Uterus (tissue), 4 donors: ENCODE results near the gene NIN. TPM values are rescaled to one million over a fixed set of nuclear protein-coding genes. Genes with fewer than 3 reads are reported as not detected.

ENCODE experiments used
- DNase-seq, 2 donors: peaks; one replicate each; pipeline ENCODE4 v3.0.0-alpha.2; 2019 to 2020
- H3K27ac ChIP-seq, 2 donors: fragments of 200-600 bp; sonication (generic); 1 replicate in 1 of 2; 2 replicates in 1 of 2; pipeline ENCODE4 v1.5.1; 2016 to 2018
- H3K27me3 ChIP-seq, 2 donors: fragments of 200-600 bp; sonication (generic); one replicate each; pipeline ENCODE4 v1.5.1; 2018 to 2019; ENCODE audit warnings: control low read depth in 1 of 2
- H3K36me3 ChIP-seq, 2 donors: fragments of 200-600 bp; sonication (generic); one replicate each; pipeline ENCODE4 v1.5.1; 2019; ENCODE audit warnings: control low read depth in 1 of 2
- H3K4me1 ChIP-seq, 2 donors: fragments of 200-600 bp; sonication (generic); one replicate each; pipeline ENCODE4 v1.5.1; 2018 to 2019; ENCODE audit warnings: control low read depth in 1 of 2
- H3K4me3 ChIP-seq, 2 donors: fragments of 200-600 bp; sonication (generic); 1 replicate in 1 of 2; 2 replicates in 1 of 2; pipeline ENCODE4 v1.5.1; 2018 to 2019; ENCODE audit warnings: mild to moderate bottlenecking in 1 of 2
- H3K9me3 ChIP-seq, 2 donors: fragments of 200-600 bp; sonication (generic); one replicate each; pipeline ENCODE4 v1.5.1; 2019; ENCODE audit warnings: control low read depth in 1 of 2
- CTCF ChIP-seq, 4 experiments: fragments of 200-600 bp in 2 of 4; fragments of 450-650 bp in 2 of 4; sonication (generic) in 2 of 4; IDR thresholded peaks; one replicate each; pipeline ENCODE4 v1.5.1; 2016 to 2019; ENCODE audit warnings: antibody characterized with exemption in 4 of 4, mild to moderate bottlenecking in 2 of 4, moderate library complexity in 1 of 4
- POLR2A ChIP-seq, 2 donors: fragments of 450-650 bp; IDR thresholded peaks; one replicate each; pipeline ENCODE4 v1.6.1; 2016; ENCODE audit warnings: antibody characterized with exemption in 2 of 2, mild to moderate bottlenecking in 1 of 2, moderate library complexity in 1 of 2
- intact Hi-C: fragments of 100-400 bp; cut with DNase I; formaldehyde crosslinking; loops from one replicate; pipeline ENCODE4 v1.15.1; 2023; ENCODE audit warnings: low total_unique reads
- total RNA-seq, 4 donors: library from RNA; depleted of rRNA in 3 of 4; stranded (reverse); fragments of >200 nt in 3 of 4; gene quantifications; one replicate each; pipeline versions ENCODE4 v1.1.0 to v1.2.4, GENCODE V29; 2014 to 2023
- donor health status: DM: yes; HTN: yes; CAD: no.

NIN gene
- total RNA-seq, 4 donors from 2014 or later, result 8.8 to 45.6 (median 34.2) TPM

- H3K27me3 ChIP-seq, result no peaks in the 10 kb centered on the region
- no peaks in the 10 kb centered on the region for H3K9me3 ChIP-seq
- H3K4me1 ChIP-seq, result no peaks in the 10 kb centered on the region
- no peak for DNase-seq
- intact Hi-C loops, result no loop called here
- no peak overlapping the region for H3K4me3 ChIP-seq
- no peak for TF ChIP-seq POLR2A (IDR thresholded peaks at IDR 0.05)
- no peak for TF ChIP-seq CTCF (IDR thresholded peaks at IDR 0.05)
- no peak overlapping the region for H3K27ac ChIP-seq
- no peaks in the 10 kb centered on the region for H3K36me3 ChIP-seq
These were observed 90.1 kb downstream of the NIN start for GRCh38 chr14:50740856-50741255.

- intact Hi-C loops, result no loop called here
- no peaks in the 10 kb centered on the region for H3K36me3 ChIP-seq
- H3K27me3 ChIP-seq, result no peaks in the 10 kb centered on the region
- H3K4me1 ChIP-seq, result no peaks in the 10 kb centered on the region
- no peak for TF ChIP-seq CTCF (IDR thresholded peaks at IDR 0.05)
- TF ChIP-seq POLR2A (IDR thresholded peaks at IDR 0.05), result no peak
- H3K27ac ChIP-seq, result no peak overlapping the region
- H3K4me3 ChIP-seq, result no peak overlapping the region
- no peak for DNase-seq
- no peaks in the 10 kb centered on the region for H3K9me3 ChIP-seq
These were observed 91.8 kb downstream of the NIN start for GRCh38 chr14:50739186-50739585.

GRCh38 chr14:50736932-50737419, 94.0 kb downstream of the NIN start:
- no peaks in the 10 kb centered on the region for H3K9me3 ChIP-seq
- no peaks in the 10 kb centered on the region for H3K27me3 ChIP-seq
- TF ChIP-seq CTCF (IDR thresholded peaks at IDR 0.05), result no peak
- no peak for TF ChIP-seq POLR2A (IDR thresholded peaks at IDR 0.05)
- no peak for DNase-seq
- no peaks in the 10 kb centered on the region for H3K36me3 ChIP-seq
- intact Hi-C loops, result no loop called here
- no peak overlapping the region for H3K27ac ChIP-seq
- no peaks in the 10 kb centered on the region for H3K4me1 ChIP-seq
- no peak overlapping the region for H3K4me3 ChIP-seq

GRCh38 chr14:50734950-50735695, 95.8 kb downstream of the NIN start:
- DNase-seq, result no peak
- Histone ChIP-seq H3K36me3 (no peaks in the 10 kb centered on the region), H3K27me3 (no peaks in the 10 kb centered on the region), H3K4me1 (no peaks in the 10 kb centered on the region), H3K9me3 (no peaks in the 10 kb centered on the region), H3K27ac (no peak overlapping the region), H3K4me3 (no peak overlapping the region)
- intact Hi-C loops, result no loop called here
- TF ChIP-seq CTCF (IDR thresholded peaks at IDR 0.05) (no peak), POLR2A (IDR thresholded peaks at IDR 0.05) (no peak)

- Histone ChIP-seq H3K27me3 (no peaks in the 10 kb centered on the region), H3K36me3 (no peaks in the 10 kb centered on the region), H3K9me3 (no peaks in the 10 kb centered on the region), H3K4me3 (no peak overlapping the region), H3K4me1 (no peaks in the 10 kb centered on the region), H3K27ac (no peak overlapping the region)
- no peak for TF ChIP-seq POLR2A (IDR thresholded peaks at IDR 0.05)
- no peak for TF ChIP-seq CTCF (IDR thresholded peaks at IDR 0.05)
- DNase-seq, result no peak
- intact Hi-C loops, result no loop called here
These were observed 97.5 kb downstream of the NIN start for GRCh38 chr14:50733494-50733893.
